Measurements from ENCODE around the gene RMND5A. TPM values are rescaled to one million over a fixed set of nuclear protein-coding genes. Genes with fewer than 3 reads are reported as not detected.

Gene RMND5A
- total RNA-seq, 1 experiment from 2014 or later: 61.8 TPM

GRCh38 chr2:86807133-86807467 lies 87.0 kb downstream of the RMND5A start:
- in situ Hi-C loops (cut with HindIII; ENCODE audit: low pct_unique_long_range_greater_than_20kb, low sequenced_read_pairs): no loop called here
- DNase-seq (ENCODE audit: low read depth, low spot score): no peak

- DNase-seq (ENCODE audit: low read depth, low spot score): peak; percentile 45
- in situ Hi-C loops (cut with HindIII; ENCODE audit: low pct_unique_long_range_greater_than_20kb, low sequenced_read_pairs): no loop called here
Observed at GRCh38 chr2:86807468-86808275, 87.6 kb downstream of the RMND5A start.

- peak; percentile 89 for DNase-seq (ENCODE audit: low read depth, low spot score)
- in situ Hi-C loops (cut with HindIII; ENCODE audit: low pct_unique_long_range_greater_than_20kb, low sequenced_read_pairs): no loop called here
Observed at GRCh38 chr2:86808315-86809161, 88.4 kb downstream of the RMND5A start.

- in situ Hi-C loops (cut with HindIII; ENCODE audit: low pct_unique_long_range_greater_than_20kb, low sequenced_read_pairs): no loop called here
- no peak for DNase-seq (ENCODE audit: low read depth, low spot score)
Observed at GRCh38 chr2:86809481-86810121, 89.5 kb downstream of the RMND5A start.

- in situ Hi-C loops (cut with HindIII; ENCODE audit: low pct_unique_long_range_greater_than_20kb, low sequenced_read_pairs): no loop called here
- no peak for DNase-seq (ENCODE audit: low read depth, low spot score)
Observed at GRCh38 chr2:86815611-86816010, 95.5 kb downstream of the RMND5A start.

- DNase-seq (ENCODE audit: low read depth, low spot score): no peak
- in situ Hi-C loops (cut with HindIII; ENCODE audit: low pct_unique_long_range_greater_than_20kb, low sequenced_read_pairs): no loop called here
Observed at GRCh38 chr2:86818114-86818801, 98.2 kb downstream of the RMND5A start.

- in situ Hi-C loops (cut with HindIII; ENCODE audit: low pct_unique_long_range_greater_than_20kb, low sequenced_read_pairs): no loop called here
- DNase-seq (ENCODE audit: low read depth, low spot score): no peak
Observed at GRCh38 chr2:86818957-86819356, 98.9 kb downstream of the RMND5A start.

- DNase-seq (ENCODE audit: low read depth, low spot score): no peak
- in situ Hi-C loops (cut with HindIII; ENCODE audit: low pct_unique_long_range_greater_than_20kb, low sequenced_read_pairs): no loop called here
Observed at GRCh38 chr2:86821306-86821705, 101.2 kb downstream of the RMND5A start.

- in situ Hi-C loops (cut with HindIII; ENCODE audit: low pct_unique_long_range_greater_than_20kb, low sequenced_read_pairs): no loop called here
- no peak for DNase-seq (ENCODE audit: low read depth, low spot score)
Observed at GRCh38 chr2:86821842-86822241, 101.8 kb downstream of the RMND5A start.

GRCh38 chr2:86822668-86823345 lies 102.7 kb downstream of the RMND5A start:
- in situ Hi-C loops (cut with HindIII; ENCODE audit: low pct_unique_long_range_greater_than_20kb, low sequenced_read_pairs): no loop called here

GRCh38 chr2:86825036-86825692 lies 105.1 kb downstream of the RMND5A start:
- in situ Hi-C loops (cut with HindIII; ENCODE audit: low pct_unique_long_range_greater_than_20kb, low sequenced_read_pairs): no loop called here
- no peak for DNase-seq (ENCODE audit: low read depth, low spot score)

More at GRCh38 chr2:86822668-86823345, 102.7 kb downstream of the RMND5A start:
- no peak for DNase-seq (ENCODE audit: low read depth, low spot score)

GRCh38 chr2:86825693-86826381 lies 105.7 kb downstream of the RMND5A start:
- DNase-seq (ENCODE audit: low read depth, low spot score): no peak
- in situ Hi-C loops (cut with HindIII; ENCODE audit: low pct_unique_long_range_greater_than_20kb, low sequenced_read_pairs): no loop called here

GRCh38 chr2:86826951-86827350 lies 106.9 kb downstream of the RMND5A start:
- in situ Hi-C loops (cut with HindIII; ENCODE audit: low pct_unique_long_range_greater_than_20kb, low sequenced_read_pairs): no loop called here
- no peak for DNase-seq (ENCODE audit: low read depth, low spot score)
